Measurements from ENCODE around the gene ZKSCAN3. TPM values are rescaled to one million over a fixed set of nuclear protein-coding genes. Genes with fewer than 3 reads are reported as not detected.

The ZKSCAN3 gene
- total RNA-seq, 1 donor from 2014 or later = 7.3 TPM

- Mint-ChIP-seq H3K36me3 (ENCODE audit: unreplicated experiment) (peaks cover 15% of the 10 kb centered on the region), H3K27me3 (ENCODE audit: unreplicated experiment) (no peaks in the 10 kb centered on the region), H3K27ac (ENCODE audit: unreplicated experiment) (no peak overlapping the region), H3K4me3 (ENCODE audit: unreplicated experiment) (no peak overlapping the region), H3K4me1 (ENCODE audit: unreplicated experiment) (no peaks in the 10 kb centered on the region), H3K9me3 (ENCODE audit: unreplicated experiment) (no peaks in the 10 kb centered on the region)
- no peak for TF ChIP-seq CTCF (IDR thresholded peaks at IDR 0.05)
- no peak for DNase-seq (ENCODE audit: extremely low spot score, unreplicated experiment)
Measured at GRCh38 chr6:28373925-28374324, 24.2 kb downstream of the ZKSCAN3 start.

- no peaks in the 10 kb centered on the region for H3K27me3 Mint-ChIP-seq (ENCODE audit: unreplicated experiment)
- peaks cover 6% of the 10 kb centered on the region for H3K9me3 Mint-ChIP-seq (ENCODE audit: unreplicated experiment)
- no peak for DNase-seq (ENCODE audit: extremely low spot score, unreplicated experiment)
- H3K4me1 Mint-ChIP-seq (ENCODE audit: unreplicated experiment) = peaks cover 2% of the 10 kb centered on the region
- H3K4me3 Mint-ChIP-seq (ENCODE audit: unreplicated experiment) = no peak overlapping the region
- peaks cover 47% of the 10 kb centered on the region for H3K36me3 Mint-ChIP-seq (ENCODE audit: unreplicated experiment)
- H3K27ac Mint-ChIP-seq (ENCODE audit: unreplicated experiment) = no peak overlapping the region
- no peak for TF ChIP-seq CTCF (IDR thresholded peaks at IDR 0.05)
Measured at GRCh38 chr6:28377879-28378278, 28.1 kb downstream of the ZKSCAN3 start.

- H3K27me3 Mint-ChIP-seq (ENCODE audit: unreplicated experiment) = no peaks in the 10 kb centered on the region
- TF ChIP-seq CTCF (IDR thresholded peaks at IDR 0.05) = no peak
- H3K36me3 Mint-ChIP-seq (ENCODE audit: unreplicated experiment) = peaks cover 50% of the 10 kb centered on the region
- no peak overlapping the region for H3K27ac Mint-ChIP-seq (ENCODE audit: unreplicated experiment)
- peaks cover 8% of the 10 kb centered on the region for H3K4me1 Mint-ChIP-seq (ENCODE audit: unreplicated experiment)
- H3K4me3 Mint-ChIP-seq (ENCODE audit: unreplicated experiment) = no peak overlapping the region
- DNase-seq (ENCODE audit: extremely low spot score, unreplicated experiment) = no peak
- peaks cover 6% of the 10 kb centered on the region for H3K9me3 Mint-ChIP-seq (ENCODE audit: unreplicated experiment)
Measured at GRCh38 chr6:28378644-28379043, 28.9 kb downstream of the ZKSCAN3 start.

- H3K27me3 Mint-ChIP-seq (ENCODE audit: unreplicated experiment) = no peaks in the 10 kb centered on the region
- DNase-seq (ENCODE audit: extremely low spot score, unreplicated experiment) = no peak
- H3K4me1 Mint-ChIP-seq (ENCODE audit: unreplicated experiment) = peaks cover 8% of the 10 kb centered on the region
- H3K27ac Mint-ChIP-seq (ENCODE audit: unreplicated experiment) = no peak overlapping the region
- no peak overlapping the region for H3K4me3 Mint-ChIP-seq (ENCODE audit: unreplicated experiment)
- peaks cover 53% of the 10 kb centered on the region for H3K36me3 Mint-ChIP-seq (ENCODE audit: unreplicated experiment)
- no peak for TF ChIP-seq CTCF (IDR thresholded peaks at IDR 0.05)
- H3K9me3 Mint-ChIP-seq (ENCODE audit: unreplicated experiment) = peaks cover 6% of the 10 kb centered on the region
Measured at GRCh38 chr6:28380381-28380780, 30.6 kb downstream of the ZKSCAN3 start.

GRCh38 chr6:28383235-28384142 lies 33.7 kb downstream of the ZKSCAN3 start:
- DNase-seq (ENCODE audit: extremely low spot score, unreplicated experiment) = no peak
- Mint-ChIP-seq H3K27ac (ENCODE audit: unreplicated experiment) (peak overlapping the region; percentile 79), H3K4me1 (ENCODE audit: unreplicated experiment) (peaks cover 8% of the 10 kb centered on the region), H3K9me3 (ENCODE audit: unreplicated experiment) (peaks cover 6% of the 10 kb centered on the region), H3K27me3 (ENCODE audit: unreplicated experiment) (no peaks in the 10 kb centered on the region), H3K36me3 (ENCODE audit: unreplicated experiment) (peaks cover 56% of the 10 kb centered on the region), H3K4me3 (ENCODE audit: unreplicated experiment) (peak overlapping the region; percentile 74)
- peak; percentile 26 for TF ChIP-seq CTCF (IDR thresholded peaks at IDR 0.05)
